WI38 (cell line): ENCODE measurements around the gene BTLA.
"Not testable (repeated sequence)": the region's sequence is repeated elsewhere in the genome, so short reads cannot be mapped to it uniquely, and the experiment has no call there.

Experiments
- H3K4me3 ChIP-seq: 2 replicates; pipeline ENCODE4 v1.5.1; 2011; ENCODE audit warnings: low read depth, mild to moderate bottlenecking, control low read depth, low read length
- CTCF ChIP-seq: IDR thresholded peaks from 2 replicates; pipeline ENCODE4 v1.5.1; 2012; ENCODE audit warnings: low read depth, mild to moderate bottlenecking, control low read depth, low read length

BTLA gene

DNA sequence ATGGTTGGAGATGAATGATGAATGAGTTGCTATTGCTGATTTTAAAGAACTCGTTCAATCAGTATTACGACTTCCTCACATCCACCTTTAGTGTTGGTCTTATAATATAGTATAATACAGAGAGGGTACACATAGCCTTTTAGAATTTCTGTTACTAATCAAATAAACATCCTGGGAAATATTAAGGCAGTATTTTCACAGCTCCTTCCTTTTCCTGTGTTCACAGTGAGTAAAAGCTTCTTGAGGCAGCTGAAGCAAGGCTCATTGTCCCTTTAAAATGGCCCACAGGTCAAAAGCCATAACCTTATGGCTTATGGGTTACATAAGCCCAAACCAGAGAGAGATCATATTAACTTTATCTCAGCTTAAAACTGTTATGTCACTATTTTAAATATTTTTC, 1.3 kb upstream of the BTLA start:
- TF ChIP-seq CTCF, result no peak

GRCh38 chr3:112497897-112498548, 1.2 kb downstream of the BTLA start:
- no peak for TF ChIP-seq CTCF
- H3K4me3 ChIP-seq, result no peak overlapping the region

More for the DNA sequence above, 1.3 kb upstream of the BTLA start:
- no peak overlapping the region for H3K4me3 ChIP-seq

DNA sequence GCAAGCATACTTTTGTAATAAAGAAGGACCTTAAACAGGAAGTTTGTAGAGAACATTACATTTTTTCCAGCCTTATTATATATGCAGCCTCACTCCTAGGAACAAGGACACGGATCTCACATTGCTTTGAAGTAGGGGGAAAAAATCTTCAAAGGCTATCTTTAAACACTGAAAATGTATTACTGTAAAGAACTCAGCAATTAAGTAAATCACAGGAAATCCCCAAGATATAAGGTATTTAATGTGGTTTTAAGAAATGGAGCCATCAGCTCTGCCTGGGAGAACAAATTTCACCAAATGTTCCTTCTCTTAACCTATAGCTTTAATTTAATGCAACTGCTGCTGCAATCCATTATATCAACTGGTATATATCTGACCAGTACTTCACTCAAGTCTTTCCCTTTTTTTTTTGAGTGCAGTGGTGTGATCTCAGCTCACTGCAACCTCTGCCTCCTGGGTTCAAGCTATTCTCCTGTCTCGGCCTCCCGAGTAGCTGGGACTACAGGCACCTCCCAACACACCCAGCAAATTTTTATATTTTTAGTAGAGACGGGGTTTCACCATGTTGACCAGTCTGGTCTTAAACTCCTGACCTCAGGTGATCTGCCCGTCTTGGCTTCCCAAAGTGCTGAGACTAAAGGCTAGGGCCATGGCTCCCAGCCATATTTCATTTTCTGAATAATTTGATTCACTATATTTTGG, 2.8 kb downstream of the BTLA start:
- no peak overlapping the region for H3K4me3 ChIP-seq
- no peak for TF ChIP-seq CTCF

- not testable (repeated sequence) for H3K4me3 ChIP-seq
These were observed 4.9 kb downstream of the BTLA start for GRCh38 chr3:112494448-112494767.

DNA sequence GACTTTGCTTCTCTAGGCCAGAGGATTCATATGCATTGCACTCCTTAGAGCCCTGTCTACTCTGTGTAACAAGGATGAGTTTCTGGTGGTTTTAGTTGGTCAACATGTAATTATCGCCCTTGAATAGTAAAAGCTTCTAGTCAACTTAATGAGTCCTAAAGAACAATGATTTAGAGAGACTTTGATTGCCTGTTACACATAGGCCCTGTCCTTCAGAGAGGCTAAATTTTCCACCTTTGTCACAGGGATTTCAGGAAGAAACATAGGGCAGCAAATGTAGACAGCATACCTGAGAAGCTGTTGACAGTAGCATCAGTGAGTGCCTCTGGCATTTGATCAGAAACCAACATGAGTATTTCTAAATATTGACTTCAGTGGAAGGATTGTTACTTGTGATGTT, 7.1 kb downstream of the BTLA start:
- no peak for TF ChIP-seq CTCF
- H3K4me3 ChIP-seq, result no peak overlapping the region

DNA sequence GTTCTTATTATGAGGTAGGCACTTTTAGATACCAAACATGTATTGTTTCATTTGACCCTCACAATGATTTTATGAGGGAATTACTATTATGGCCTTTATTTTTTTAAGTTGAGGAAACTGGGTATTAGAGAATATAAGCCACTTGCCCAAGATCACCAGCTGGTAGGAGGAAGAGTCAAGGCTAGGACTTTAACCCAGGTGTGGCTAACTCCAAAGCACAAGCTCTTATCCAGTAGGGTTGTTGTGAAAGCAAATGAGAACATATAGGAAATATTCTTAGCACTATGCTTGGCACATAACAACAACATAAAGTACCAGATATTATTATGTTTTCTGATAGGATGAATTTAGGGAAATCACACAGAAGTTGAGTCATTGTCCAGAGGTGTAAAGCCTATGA, 7.9 kb downstream of the BTLA start:
- no peak for TF ChIP-seq CTCF
- H3K4me3 ChIP-seq, result no peak overlapping the region

GRCh38 chr3:112489674-112490479, 9.4 kb downstream of the BTLA start:
- no peak for TF ChIP-seq CTCF
- no peak overlapping the region for H3K4me3 ChIP-seq
